Fibroblast of the conjunctiva (primary cell): ENCODE data around the gene GIPC3.

Experiments used
- DNase-seq: peaks from one replicate; pipeline ENCODE4 v3.0.0-alpha.2; 2010; ENCODE audit warnings: low read depth

Gene GIPC3

DNA sequence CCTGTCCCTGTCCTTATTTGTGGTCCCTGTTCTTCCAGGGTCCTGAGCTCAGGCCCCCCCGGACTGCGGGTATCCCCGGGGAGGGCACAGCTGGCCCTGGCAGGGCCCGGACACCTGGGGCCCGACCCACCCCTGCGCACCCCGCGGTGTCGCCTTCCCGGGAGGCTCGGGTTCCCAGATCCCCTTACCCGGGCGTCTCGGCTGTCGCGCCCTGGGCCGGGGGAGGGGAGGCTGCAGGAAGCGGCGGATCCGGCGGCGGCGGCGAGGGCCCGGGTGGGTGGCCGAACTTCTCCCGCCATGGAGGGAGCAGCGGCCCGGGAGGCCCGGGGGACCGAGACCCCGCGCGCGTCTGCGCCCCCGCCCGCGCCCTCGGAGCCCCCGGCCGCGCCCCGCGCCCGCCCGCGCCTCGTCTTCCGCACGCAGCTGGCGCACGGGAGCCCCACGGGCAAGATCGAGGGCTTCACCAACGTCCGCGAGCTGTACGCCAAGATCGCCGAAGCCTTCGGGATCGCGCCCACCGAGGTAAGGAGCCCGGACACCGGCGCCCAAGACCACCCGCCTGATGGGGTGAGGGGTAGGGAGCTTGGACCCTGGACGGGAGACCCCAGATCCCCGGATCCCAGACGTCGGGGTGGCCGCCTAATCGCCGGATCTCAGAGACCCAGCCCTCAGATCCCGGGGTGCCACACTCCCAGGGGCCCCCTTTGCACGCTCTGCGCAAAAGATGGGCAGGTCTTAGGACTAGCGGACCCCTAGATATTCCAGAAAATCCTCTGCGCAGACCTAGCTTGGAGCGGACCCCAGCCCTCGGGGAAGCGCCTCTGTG lies at the start of gene GIPC3:
GIPC3 (plus strand) TSS at position 178 of the 826 bp plus-strand sequence; CDS start at position 298, 120 bp downstream.
- DNase-seq = no peak

GRCh38 chr19:3535563-3535965 lies 49.7 kb upstream of the GIPC3 start:
- no peak for DNase-seq

- no peak for DNase-seq
Observed at GRCh38 chr19:3535981-3536380, 49.3 kb upstream of the GIPC3 start.

DNA sequence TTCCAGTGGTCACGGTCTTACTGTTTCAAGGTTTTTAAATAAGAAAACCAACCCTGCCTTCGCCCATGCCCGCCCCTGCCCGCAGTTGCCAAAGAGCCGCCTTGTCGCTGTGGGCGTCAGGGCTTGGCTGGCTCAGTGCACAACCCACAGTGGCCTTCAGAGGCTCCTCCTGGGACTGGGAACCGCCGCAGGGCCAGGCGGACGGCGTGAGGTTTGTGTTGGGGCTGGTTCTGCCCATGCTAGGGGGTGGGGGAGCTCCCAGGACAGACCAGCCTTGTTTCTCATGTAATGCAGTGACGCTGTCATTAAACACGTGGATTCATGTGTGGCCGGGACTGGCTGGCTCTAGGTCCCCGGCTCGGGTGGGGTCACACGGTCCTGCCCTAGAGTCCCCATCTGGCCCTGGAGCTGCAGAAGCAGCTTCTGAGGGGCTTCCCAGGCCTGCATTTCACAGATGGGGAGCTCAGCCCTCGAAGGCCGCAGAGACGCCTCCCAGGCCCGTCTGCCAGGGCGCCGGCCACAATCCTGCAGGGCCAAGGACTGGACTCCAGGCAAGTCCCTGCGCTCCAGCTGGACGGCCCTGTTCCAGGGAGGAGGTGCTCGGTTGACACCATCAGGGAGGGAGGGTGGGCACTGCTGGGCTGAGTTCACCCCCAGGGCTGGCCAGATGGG lies 48.7 kb upstream of the GIPC3 start:
- no peak for DNase-seq

DNA sequence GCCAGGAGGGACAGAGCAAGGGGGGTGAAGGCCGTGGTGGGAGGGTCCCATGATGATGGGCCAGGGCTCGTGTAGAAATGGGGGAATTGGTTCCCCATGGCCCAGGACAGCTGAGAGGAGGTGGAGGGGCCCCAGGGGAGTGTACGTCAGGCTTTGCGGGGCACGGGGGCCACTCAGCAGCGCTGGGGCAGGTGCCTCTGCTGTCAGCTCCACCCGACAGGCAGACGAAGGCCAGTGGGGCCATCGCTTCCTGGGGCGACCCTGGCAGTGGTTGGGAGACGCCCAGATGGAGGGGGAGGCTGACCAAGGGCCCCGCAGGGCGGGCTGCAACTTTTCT lies 48.2 kb upstream of the GIPC3 start:
- no peak for DNase-seq

DNA sequence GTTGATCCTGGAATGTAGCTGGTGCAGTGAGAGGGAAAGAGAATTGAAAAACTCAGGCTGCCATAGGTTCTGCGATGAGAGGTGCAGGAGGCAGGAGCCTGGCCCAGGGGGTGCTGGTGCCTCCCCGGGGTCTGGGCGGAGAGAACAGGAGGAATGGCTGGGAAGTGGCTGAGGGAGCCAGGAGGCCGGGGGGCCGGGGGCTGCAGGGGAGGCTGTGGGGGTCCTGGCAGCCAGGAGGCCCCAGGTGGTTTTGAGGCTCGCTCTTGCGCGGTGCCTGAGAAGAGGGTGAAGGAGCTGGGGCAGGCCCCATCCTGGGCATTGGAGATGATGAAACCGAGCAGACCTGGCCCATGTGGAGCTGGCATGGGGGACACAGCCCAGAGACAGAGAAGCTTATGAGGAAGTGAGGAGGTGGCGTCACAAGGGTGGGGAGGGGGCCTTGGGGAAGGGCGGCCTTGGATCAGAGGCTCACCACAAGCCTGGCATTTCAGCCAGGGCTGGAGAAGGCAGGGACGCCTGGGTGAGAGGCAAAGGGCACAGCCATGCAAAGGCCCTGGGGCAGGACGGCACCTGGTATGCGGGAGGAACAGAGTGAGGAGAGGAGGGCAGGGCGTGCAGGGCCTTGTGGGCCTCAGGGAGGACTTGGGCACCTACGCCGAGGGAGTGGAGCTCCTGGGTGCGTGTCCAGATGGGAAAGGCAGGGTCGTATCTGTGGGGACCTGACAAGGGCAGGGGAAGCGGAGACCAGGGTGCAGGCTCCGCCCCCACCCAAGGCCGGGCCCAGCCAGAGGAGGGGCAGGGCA lies 47.6 kb upstream of the GIPC3 start:
- DNase-seq = no peak

DNA sequence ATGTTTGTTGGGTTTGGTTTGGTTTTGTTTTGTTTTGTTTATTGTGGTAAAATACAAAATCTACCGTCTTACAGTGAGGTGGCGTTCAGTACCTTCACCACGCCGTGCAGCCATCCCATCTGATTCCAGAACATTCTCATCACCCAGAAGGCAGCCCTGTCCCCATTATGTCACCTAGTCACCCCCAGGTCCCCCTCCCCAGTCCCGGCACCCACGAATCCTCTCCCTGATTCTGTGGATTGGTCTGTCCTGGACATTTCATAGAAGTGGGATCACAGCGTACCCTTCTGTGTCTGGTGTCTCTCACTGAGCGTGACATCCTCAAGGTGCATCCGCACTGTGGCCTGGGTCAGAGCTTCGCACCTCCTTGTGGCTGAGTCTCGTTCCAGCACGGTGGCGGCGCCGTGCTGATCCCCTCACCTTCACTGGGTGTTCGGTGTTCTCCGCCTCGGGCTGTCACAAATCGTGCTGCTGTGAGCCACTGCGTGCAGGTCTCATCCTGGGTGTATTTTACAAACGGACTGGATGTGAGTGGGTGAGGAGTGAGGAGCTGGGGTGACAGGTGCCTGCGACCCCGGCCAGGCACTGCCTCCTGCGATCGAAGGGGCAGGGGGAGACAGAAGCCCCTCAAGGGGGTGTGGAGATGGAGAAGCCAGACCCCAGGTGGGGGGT lies 46.9 kb upstream of the GIPC3 start:
- no peak for DNase-seq

- no peak for DNase-seq
Observed at GRCh38 chr19:3538965-3539755, 46.1 kb upstream of the GIPC3 start, which contains the start of gene TEKTIP1. Gene TEKTIP1, plus strand, starts transcription at chr19:3539174. Its CDS starts 4 bp downstream, at chr19:3539178.

GRCh38 chr19:3539756-3540118 lies 45.5 kb upstream of the GIPC3 start:
- DNase-seq = no peak

DNA sequence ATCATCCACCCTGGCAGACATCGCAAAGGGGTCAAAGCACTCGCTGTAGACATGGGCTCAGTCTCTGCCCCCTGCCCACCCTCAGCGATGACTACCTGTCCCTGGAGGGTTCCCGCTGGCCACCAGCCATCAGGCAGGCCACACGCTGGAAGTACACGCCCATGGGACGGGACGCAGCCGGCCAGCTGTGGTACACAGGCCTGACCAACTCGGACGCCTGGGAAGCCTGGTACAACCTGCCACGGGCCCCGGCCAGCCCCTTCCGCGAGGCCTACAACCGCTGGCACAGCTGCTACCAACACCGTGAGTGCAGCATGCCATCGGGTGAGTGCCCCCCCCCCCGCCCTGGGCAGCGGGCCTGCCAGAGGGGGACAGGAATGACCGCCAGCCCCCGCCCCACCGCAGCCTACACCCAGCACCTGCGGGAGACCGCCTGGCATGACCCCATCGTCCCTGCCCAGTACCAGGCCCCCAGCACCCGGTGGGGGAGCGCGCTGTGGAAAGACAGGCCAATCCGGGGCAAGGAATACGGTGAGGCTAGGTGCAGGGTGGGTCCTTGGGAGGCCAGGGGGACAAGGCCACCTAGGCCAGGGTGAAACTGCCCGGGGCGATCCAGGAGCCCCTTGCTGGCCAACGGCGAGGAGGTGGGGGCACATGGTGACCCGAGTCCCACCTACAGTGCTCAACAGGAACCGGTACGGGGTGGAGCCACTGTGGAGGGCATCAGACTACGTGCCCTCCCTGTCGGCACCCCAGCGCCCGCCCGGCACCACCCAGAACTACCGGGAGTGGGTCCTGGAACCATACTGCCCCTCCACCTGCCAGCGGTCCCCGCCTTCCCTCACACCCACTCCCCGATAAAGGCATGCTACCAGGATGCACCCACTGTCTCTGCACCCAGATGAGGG lies 41.9 kb upstream of the GIPC3 start:
- DNase-seq = no peak

- DNase-seq = no peak
Observed at GRCh38 chr19:3544058-3544376, 41.3 kb upstream of the GIPC3 start.

GRCh38 chr19:3544742-3545668 lies 40.3 kb upstream of the GIPC3 start:
- no peak for DNase-seq

DNA sequence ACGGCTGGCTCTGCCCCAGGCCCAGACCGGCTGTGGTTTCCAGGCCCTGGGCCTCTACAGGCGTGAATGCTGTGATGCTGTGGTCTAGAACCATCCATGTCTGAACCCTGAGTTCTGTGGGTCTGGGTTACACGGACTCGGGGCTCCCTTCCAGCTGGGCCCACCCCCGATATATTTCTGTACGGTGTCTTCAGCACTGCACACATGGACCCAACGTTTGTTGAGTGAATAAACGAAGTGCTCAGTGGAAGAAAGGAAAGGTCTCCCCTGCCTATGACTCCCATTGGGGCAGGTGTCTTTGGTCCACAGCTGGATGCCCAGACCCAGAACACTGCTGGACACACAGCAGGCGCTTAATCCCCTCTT lies 39.6 kb upstream of the GIPC3 start:
- DNase-seq = no peak

- DNase-seq = no peak
Observed at GRCh38 chr19:3546119-3546518, 39.2 kb upstream of the GIPC3 start.

- no peak for DNase-seq
Observed at GRCh38 chr19:3547301-3547731, 38.0 kb upstream of the GIPC3 start.

DNA sequence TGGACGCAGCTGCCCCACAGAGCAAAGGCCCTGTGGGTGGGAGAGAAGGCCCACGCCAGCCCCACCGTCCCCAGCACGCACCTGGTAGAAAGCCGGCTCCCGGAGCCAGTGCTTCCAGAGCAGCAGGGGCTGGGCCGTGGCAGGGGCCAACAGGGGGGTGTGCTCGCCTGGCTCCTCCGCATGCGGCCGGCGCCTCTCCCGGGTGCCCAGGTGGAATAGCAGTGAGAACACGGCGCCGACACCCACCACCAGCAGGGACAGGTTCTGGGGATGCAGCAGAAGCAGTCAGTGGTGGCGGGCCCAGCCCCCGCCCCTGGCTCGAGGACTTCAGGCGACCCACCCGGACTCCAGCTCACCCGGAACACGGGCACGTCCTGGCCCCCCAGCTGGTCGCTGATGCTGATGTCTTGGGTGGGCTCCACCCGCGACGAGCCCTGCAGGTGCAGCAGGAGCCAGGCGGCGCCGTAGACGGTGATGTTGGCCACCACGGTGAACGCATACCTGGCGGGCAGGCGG lies 37.5 kb upstream of the GIPC3 start:
- DNase-seq = no peak

GRCh38 chr19:3548606-3549005 lies 36.7 kb upstream of the GIPC3 start:
- no peak for DNase-seq

DNA sequence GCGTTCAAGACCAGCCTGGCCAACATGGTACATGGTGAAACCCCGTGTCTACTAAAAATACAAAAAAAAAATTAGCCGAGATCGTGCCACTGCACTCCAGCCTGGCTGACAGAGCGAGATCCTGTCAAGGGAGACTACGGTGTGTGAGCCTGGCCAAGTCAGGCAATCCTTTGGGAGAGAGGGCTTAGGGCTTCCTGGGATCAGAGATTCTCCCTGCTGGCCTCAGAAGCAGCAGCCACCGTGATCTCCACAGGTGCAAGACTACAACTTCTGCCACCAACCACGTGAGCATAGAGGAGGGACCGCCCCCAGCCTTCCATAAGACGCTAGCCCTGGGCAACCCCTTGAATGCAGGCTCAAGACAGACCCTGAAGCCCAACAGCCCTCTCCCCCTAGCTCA lies 35.5 kb upstream of the GIPC3 start:
- no peak for DNase-seq
